Right atrium auricular region (tissue), 2 donors: ENCODE measurements around the gene CCN6. TPM values are rescaled to one million over a fixed set of nuclear protein-coding genes. Genes with fewer than 3 reads are reported as not detected.

ENCODE experiments used
- DNase-seq: peaks from one replicate; pipeline ENCODE4 v3.0.0-alpha.2; 2019; ENCODE audit warnings: low spot score
- H3K27ac ChIP-seq, 2 donors: fragments of 200-600 bp; sonication (generic); 1 replicate in 1 of 2; 2 replicates in 1 of 2; pipeline ENCODE4 v1.5.1; 2016 to 2019
- H3K27me3 ChIP-seq, 2 donors: fragments of 200-600 bp; sonication (generic); one replicate each; pipeline versions ENCODE4 v1.5.1 to v1.6.0; 2017 to 2019
- H3K36me3 ChIP-seq: fragments of 200-600 bp; sonication (generic); one replicate; pipeline ENCODE4 v1.5.1; 2016
- H3K4me1 ChIP-seq, 2 donors: fragments of 200-600 bp; sonication (generic); one replicate each; pipeline versions ENCODE4 v1.5.1 to v1.6.0; 2017 to 2019
- H3K4me3 ChIP-seq, 2 donors: fragments of 200-600 bp; sonication (generic); 1 replicate in 1 of 2; 2 replicates in 1 of 2; pipeline ENCODE4 v1.5.1; 2017 to 2019; ENCODE audit warnings: mild to moderate bottlenecking in 1 of 2, moderate library complexity in 1 of 2
- H3K9me3 ChIP-seq, 2 donors: fragments of 200-600 bp; sonication (generic); one replicate each; pipeline ENCODE4 v1.5.1; 2019
- CTCF ChIP-seq, 2 donors: fragments of 200-600 bp; sonication (generic); IDR thresholded peaks; one replicate each; pipeline ENCODE4 v1.5.1; 2019; ENCODE audit warnings: antibody characterized with exemption in 2 of 2
- total RNA-seq, 2 donors: library from RNA; depleted of rRNA; stranded (reverse); fragments of >200 nt; gene quantifications; one replicate each; pipeline ENCODE4 v1.1.0, GENCODE V29; 2016

The CCN6 gene
- total RNA-seq, 2 donors from 2014 or later: not detected

DNA sequence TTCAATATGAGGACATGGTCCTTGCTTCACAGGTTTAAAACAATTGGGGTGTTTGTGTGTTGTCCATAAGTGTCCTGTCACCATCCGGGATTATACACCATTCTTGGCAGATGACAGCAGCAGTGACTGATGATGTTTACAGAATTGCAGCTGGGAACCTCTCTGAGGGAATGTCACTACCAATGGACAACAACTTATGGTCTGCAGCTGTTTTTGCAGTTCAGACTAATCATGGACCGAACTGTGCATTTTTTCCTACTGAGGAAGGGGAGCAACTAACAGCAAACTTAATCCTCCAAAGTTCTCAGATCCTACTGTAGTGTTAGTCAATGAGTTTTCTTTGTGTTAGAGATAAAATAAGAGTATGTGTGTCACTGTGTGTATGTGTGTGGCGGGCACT, 59.5 kb downstream of the CCN6 start:
- peaks cover 52% of the 10 kb centered on the region for H3K36me3 ChIP-seq

GRCh38 chr6:112113918-112114317, 60.0 kb downstream of the CCN6 start:
- Histone ChIP-seq H3K4me1 (peaks cover 0 to 11% of the 10 kb centered on the region in 2 donors), H3K27ac (no peak overlapping the region), H3K9me3 (no peaks in the 10 kb centered on the region), H3K4me3 (no peak overlapping the region), H3K36me3 (peaks cover 53% of the 10 kb centered on the region), H3K27me3 (no peaks in the 10 kb centered on the region)
- TF ChIP-seq CTCF (IDR thresholded peaks at IDR 0.05): no peak
- no peak for DNase-seq

More for the DNA sequence above, 59.5 kb downstream of the CCN6 start:
- no peak for TF ChIP-seq CTCF (IDR thresholded peaks at IDR 0.05)
- Histone ChIP-seq H3K27me3 (no peaks in the 10 kb centered on the region), H3K4me1 (peaks cover 0 to 11% of the 10 kb centered on the region in 2 donors), H3K27ac (no peak overlapping the region), H3K9me3 (no peaks in the 10 kb centered on the region), H3K4me3 (no peak overlapping the region)
- no peak for DNase-seq

- no peak for DNase-seq
- peaks cover 0 to 11% of the 10 kb centered on the region in 2 donors for H3K4me1 ChIP-seq
- H3K27me3 ChIP-seq: no peaks in the 10 kb centered on the region
- no peak for TF ChIP-seq CTCF (IDR thresholded peaks at IDR 0.05)
- no peaks in the 10 kb centered on the region for H3K9me3 ChIP-seq
- no peak overlapping the region for H3K27ac ChIP-seq
- H3K4me3 ChIP-seq: no peak overlapping the region
- peaks cover 54% of the 10 kb centered on the region for H3K36me3 ChIP-seq
Measured at GRCh38 chr6:112114577-112115223, 60.8 kb downstream of the CCN6 start.

DNA sequence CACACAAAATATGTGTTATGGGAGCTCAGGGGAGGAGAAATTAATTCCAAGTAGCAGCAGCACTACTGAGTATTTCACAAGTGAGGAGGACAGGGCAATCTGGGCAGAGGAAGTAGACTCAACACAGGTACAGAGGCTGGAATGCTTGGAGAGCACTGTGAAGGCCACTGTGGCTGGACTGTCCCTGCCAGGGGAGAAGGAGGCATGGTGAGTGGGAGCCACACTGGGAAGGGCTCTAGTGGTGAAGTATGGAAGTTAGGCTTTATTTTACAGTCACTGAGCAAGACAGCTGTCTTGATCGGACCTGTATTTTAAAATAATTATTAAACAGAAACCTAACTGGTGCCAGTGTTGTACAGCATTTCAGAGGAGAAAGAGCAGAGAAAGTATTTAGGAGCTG, 62.3 kb downstream of the CCN6 start:
- H3K36me3 ChIP-seq: peaks cover 60% of the 10 kb centered on the region
- no peak overlapping the region for H3K27ac ChIP-seq
- no peaks in the 10 kb centered on the region for H3K27me3 ChIP-seq
- no peak overlapping the region for H3K4me3 ChIP-seq
- DNase-seq: no peak
- H3K9me3 ChIP-seq: no peaks in the 10 kb centered on the region
- peaks cover 0 to 11% of the 10 kb centered on the region in 2 donors for H3K4me1 ChIP-seq
- TF ChIP-seq CTCF (IDR thresholded peaks at IDR 0.05): no peak

DNA sequence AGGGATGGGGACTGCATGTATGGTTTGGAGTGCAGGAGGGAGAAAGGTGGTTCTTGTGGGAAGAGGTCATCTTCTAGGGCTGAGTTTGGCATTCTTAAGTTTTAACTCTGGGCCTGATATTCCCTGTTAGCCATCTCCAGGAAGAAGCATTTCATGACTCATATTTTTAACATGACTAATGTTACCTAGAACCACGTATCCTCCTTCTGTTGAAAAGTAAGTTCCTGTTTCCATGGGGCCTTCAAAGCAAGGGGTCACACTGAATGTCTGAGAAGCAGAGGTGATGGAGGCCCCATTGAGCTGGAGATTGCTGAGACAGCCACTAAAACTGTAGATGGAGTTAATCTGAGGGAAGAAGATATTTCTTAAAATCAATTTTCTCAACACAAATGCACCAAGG, 63.6 kb downstream of the CCN6 start:
- no peak for TF ChIP-seq CTCF (IDR thresholded peaks at IDR 0.05)
- H3K9me3 ChIP-seq: no peaks in the 10 kb centered on the region
- H3K27ac ChIP-seq: no peak overlapping the region
- H3K27me3 ChIP-seq: no peaks in the 10 kb centered on the region
- peaks cover 0 to 11% of the 10 kb centered on the region in 2 donors for H3K4me1 ChIP-seq
- DNase-seq: no peak
- H3K4me3 ChIP-seq: no peak overlapping the region
- peaks cover 65% of the 10 kb centered on the region for H3K36me3 ChIP-seq

GRCh38 chr6:112118034-112118433, 64.1 kb downstream of the CCN6 start:
- H3K9me3 ChIP-seq: no peaks in the 10 kb centered on the region
- H3K27me3 ChIP-seq: no peaks in the 10 kb centered on the region
- TF ChIP-seq CTCF (IDR thresholded peaks at IDR 0.05): no peak
- H3K4me3 ChIP-seq: no peak overlapping the region
- DNase-seq: no peak
- peaks cover 65% of the 10 kb centered on the region for H3K36me3 ChIP-seq
- no peak overlapping the region for H3K27ac ChIP-seq
- H3K4me1 ChIP-seq: peaks cover 0 to 8% of the 10 kb centered on the region in 2 donors
